HCT116 (cell line): ENCODE measurements around the gene AKR7A2. TPM values are rescaled to one million over a fixed set of nuclear protein-coding genes. Genes with fewer than 3 reads are reported as not detected.

Experiments used
- ATAC-seq: fragments of 200-7000 bp; cut with Tn5 transposase; 2 replicates; pipeline ENCODE4 v1.9.1; 2020; ENCODE audit warnings: mild to moderate bottlenecking, moderate library complexity
- BruUV-seq: library from RNA; stranded (reverse); fragments of 400-500 nt; replicated peaks from 2 replicates; lab custom pipeline; 2021; lab: Mats Ljungman, UMichigan
- CTCF ChIA-PET: fragments of 300-600 bp; sonication (Branson Sonifier 250); formaldehyde crosslinking; loops from one replicate; lab custom pipeline; 2021; ENCODE audit warnings: antibody characterized with exemption; lab: Charles Lee
- POLR2A ChIA-PET: fragments of 300-600, 350-600 bp; sonication (Branson Sonifier 250); formaldehyde crosslinking; loops from one replicate; lab custom pipeline; 2021; ENCODE audit warnings: antibody characterized with exemption; lab: Charles Lee
- RAD21 ChIA-PET, 2 experiments: fragments of 300-600 bp; sonication (Branson Sonifier 250); formaldehyde crosslinking; loops; one replicate each; lab custom pipeline; 2023; ENCODE audit warnings: low total read pairs in 2 of 2; ENCODE audit not compliant: uncharacterized antibody in 2 of 2, unreplicated experiment in 2 of 2, low non-redundant PET in 1 of 2; lab: Charles Lee
- DNase-seq: peaks from one replicate; pipeline ENCODE4 v3.0.0-alpha.2; 2010; ENCODE audit warnings: low read depth, low spot score
- H2AFZ ChIP-seq: fragments of 200-600 bp; shearing (Covaris generic), sonication (generic); 2 replicates; pipeline ENCODE4 v1.6.1; 2017; ENCODE audit warnings: low read depth, mixed run types, mixed read lengths, antibody characterized with exemption, low read length; ENCODE audit not compliant: poor library complexity, severe bottlenecking
- H3K27ac ChIP-seq: 2 replicates; pipeline ENCODE4 v1.5.1; 2012; ENCODE audit warnings: low read depth, low read length
- H3K27me3 ChIP-seq: fragments of 200-600 bp; sonication (generic); 2 replicates; pipeline ENCODE4 v1.6.1; 2016; ENCODE audit warnings: mixed run types, low read length, mixed read lengths; ENCODE audit not compliant: insufficient read depth
- H3K36me3 ChIP-seq, 2 experiments: fragments of 200-500 bp in 1 of 2; fragments of 200-600 bp in 1 of 2; sonication (Bioruptor generic) in 1 of 2; sonication (generic) in 1 of 2; 2 replicates each; pipeline versions ENCODE4 v1.5.1 to v1.6.1; 2014 to 2016; ENCODE audit warnings: low read length in 2 of 2, inconsistent platforms in 1 of 2, mixed read lengths in 1 of 2, mixed run types in 1 of 2; ENCODE audit not compliant: insufficient read depth in 2 of 2, control insufficient read depth in 1 of 2
- H3K4me1 ChIP-seq, 2 experiments: fragments of 200-600 bp in 1 of 2; sonication (generic) in 1 of 2; 2 replicates each; pipeline versions ENCODE4 v1.5.1 to v1.6.1; 2012 to 2017; ENCODE audit warnings: low read length in 2 of 2, inconsistent platforms in 1 of 2, mild to moderate bottlenecking in 1 of 2, mixed read lengths in 1 of 2, mixed run types in 1 of 2, moderate library complexity in 1 of 2; ENCODE audit not compliant: insufficient read depth in 2 of 2, control insufficient read depth in 1 of 2
- H3K4me2 ChIP-seq: fragments of 200-600 bp; sonication (generic); 2 replicates; pipeline ENCODE4 v1.6.1; 2017; ENCODE audit warnings: mixed run types, low read length, mixed read lengths
- H3K4me3 ChIP-seq, 2 experiments: fragments of 200-600 bp in 1 of 2; sonication (generic) in 1 of 2; replicated peaks in 1 of 2; 2 replicates each; pipeline ENCODE4 v1.5.1; 2011 to 2016; ENCODE audit warnings: low read length in 2 of 2, control low read depth in 1 of 2, low read depth in 1 of 2, mild to moderate bottlenecking in 1 of 2, mixed read lengths in 1 of 2, mixed run types in 1 of 2
- H3K79me2 ChIP-seq: fragments of 200-600 bp; sonication (generic); 2 replicates; pipeline ENCODE4 v1.6.1; 2017; ENCODE audit warnings: mild to moderate bottlenecking, mixed run types, low read length, moderate library complexity, mixed read lengths; ENCODE audit not compliant: insufficient read depth
- H3K9ac ChIP-seq: fragments of 200-600 bp; sonication (generic); 2 replicates; pipeline ENCODE4 v1.6.1; 2016; ENCODE audit warnings: low read length, mixed read lengths
- H3K9me2 ChIP-seq: fragments of 200-600 bp; sonication (generic), shearing (Covaris generic); 2 replicates; pipeline ENCODE4 v1.6.1; 2017; ENCODE audit warnings: mixed run types, mild to moderate bottlenecking, moderate library complexity; ENCODE audit not compliant: insufficient read depth
- H3K9me3 ChIP-seq, 2 experiments: fragments of 200-500 bp in 1 of 2; fragments of 200-600 bp in 1 of 2; sonication (Bioruptor generic) in 1 of 2; sonication (generic) in 1 of 2; 2 replicates each; pipeline ENCODE4 v1.6.1; 2014 to 2017; ENCODE audit warnings: low read length in 2 of 2, mixed read lengths in 2 of 2, inconsistent platforms in 1 of 2, low read depth in 1 of 2, mild to moderate bottlenecking in 1 of 2, mixed run types in 1 of 2, moderate library complexity in 1 of 2; ENCODE audit not compliant: control insufficient read depth in 1 of 2, insufficient read depth in 1 of 2
- H4K20me1 ChIP-seq: fragments of 200-600 bp; sonication (generic), shearing (Covaris generic); 2 replicates; pipeline ENCODE4 v1.6.1; 2017; ENCODE audit warnings: mixed run types, mild to moderate bottlenecking, moderate library complexity; ENCODE audit not compliant: insufficient read depth
- CBX3 ChIP-seq: IDR thresholded peaks from 2 replicates; pipeline ENCODE4 v1.6.1; 2012; ENCODE audit warnings: low read depth
- CEBPB ChIP-seq: IDR thresholded peaks from 2 replicates; pipeline ENCODE4 v1.6.1; 2012; ENCODE audit warnings: low read depth
- CTCF ChIP-seq, 3 experiments: fragments of 200-600 bp in 1 of 3; sonication (generic) in 1 of 3; IDR thresholded peaks in 2 of 3; conservative IDR thresholded peaks in 1 of 3; 2 replicates each; pipeline ENCODE4 v1.5.1; 2012 to 2017; ENCODE audit warnings: low read depth in 2 of 3, low read length in 2 of 3, antibody characterized with exemption in 1 of 3, borderline replicate concordance in 1 of 3, control low read depth in 1 of 3, mild to moderate bottlenecking in 1 of 3, mixed read lengths in 1 of 3, mixed run types in 1 of 3, moderate library complexity in 1 of 3; ENCODE audit not compliant: insufficient read depth in 1 of 3
- EZH2 ChIP-seq: fragments of 200-600 bp; sonication (generic); IDR thresholded peaks from 2 replicates; pipeline ENCODE4 v1.6.1; 2017; ENCODE audit warnings: antibody characterized with exemption, mixed run types
- EZH2phosphoT487 ChIP-seq: fragments of 200-600 bp; IDR thresholded peaks from 2 replicates; pipeline ENCODE4 v1.6.1; 2018; ENCODE audit warnings: antibody characterized with exemption, borderline replicate concordance
- FOSL1 ChIP-seq: IDR thresholded peaks from 2 replicates; pipeline ENCODE4 v1.6.1; 2012; ENCODE audit warnings: low read depth
- MAX ChIP-seq: IDR thresholded peaks from 2 replicates; pipeline ENCODE4 v1.6.1; 2012
- POLR2A ChIP-seq: IDR thresholded peaks from 2 replicates; pipeline ENCODE4 v1.7.0; 2011; ENCODE audit warnings: borderline replicate concordance; ENCODE audit not compliant: insufficient read depth, insufficient read length; ENCODE audit errors: extremely low read depth
- SIN3A ChIP-seq: IDR thresholded peaks from 2 replicates; pipeline ENCODE4 v1.6.1; 2012; ENCODE audit warnings: low read depth
- SP1 ChIP-seq: IDR thresholded peaks from 2 replicates; pipeline ENCODE4 v1.6.1; 2012; ENCODE audit warnings: low read depth
- SRF ChIP-seq: IDR thresholded peaks from 2 replicates; pipeline ENCODE4 v1.6.1; 2012; ENCODE audit warnings: low read depth
- ZBTB33 ChIP-seq: IDR thresholded peaks from 2 replicates; pipeline ENCODE4 v1.6.1; 2011; ENCODE audit warnings: mild to moderate bottlenecking, low read length, moderate library complexity; ENCODE audit not compliant: insufficient replicate concordance; ENCODE audit errors: extremely low read depth
- ZFX ChIP-seq: fragments of 450-650 bp; IDR thresholded peaks from 2 replicates; pipeline ENCODE4 v1.6.1; 2017
- ZNF274 ChIP-seq: fragments of 200-500 bp; sonication (Bioruptor generic); IDR thresholded peaks from 2 replicates; pipeline ENCODE4 v1.6.1; 2014; ENCODE audit warnings: mild to moderate bottlenecking, low read depth, low read length, inconsistent platforms
- intact Hi-C: fragments of 100-400 bp; cut with micrococcal nuclease; formaldehyde crosslinking; loops from 2 replicates; pipeline ENCODE4 v1.10.0; 2022
- total RNA-seq: library from RNA; stranded (reverse); gene quantifications from one replicate; pipeline ENCODE4 v1.2.1, GENCODE V29; 2021; ENCODE audit not compliant: unreplicated experiment

Gene AKR7A2
- total RNA-seq, 1 experiment from 2014 or later, result 90.8 TPM

- Histone ChIP-seq H3K4me3 (no peak overlapping the region), H3K9ac (no peak overlapping the region), H3K79me2 (peaks cover 33% of the 10 kb centered on the region), H3K4me1 (peaks cover 13 to 29% of the 10 kb centered on the region in 2 experiments; a peak in 3 of 4 replicates), H4K20me1 (no peaks in the 10 kb centered on the region), H3K9me2 (no peaks in the 10 kb centered on the region), H3K9me3 (no peaks in the 10 kb centered on the region), H3K4me2 (no peak overlapping the region), H3K27me3 (no peaks in the 10 kb centered on the region), H3K36me3 (peaks cover 20% of the 10 kb centered on the region in 2 experiments), H2AFZ (no peak overlapping the region), H3K27ac (no peak overlapping the region)
- TF ChIP-seq ZFX (no peak), CEBPB (no peak), SRF (no peak), EZH2 (no peak), POLR2A (no peak), SIN3A (no peak), SP1 (no peak), EZH2phosphoT487 (no peak), MAX (no peak), ZBTB33 (no peak), CTCF (IDR thresholded peaks at IDR 0.05 in 2 of 3, conservative IDR thresholded peaks at IDR 0.05 in 1 of 3; ENCODE audit: borderline replicate concordance in 1 of 3, insufficient read depth in 1 of 3, low read depth in 2 of 3, low read length in 2 of 3) (no peak), FOSL1 (no peak), ZNF274 (no peak), CBX3 (no peak)
- ChIA-PET RAD21 (no interaction called here), POLR2A (no interaction called here), CTCF (no interaction called here)
- no peak for ATAC-seq
- BruUV-seq, result no TSS peak
- intact Hi-C loops, result no loop called here
- no peak for DNase-seq
Observed at GRCh38 chr1:19309123-19309813, 2.7 kb downstream of the AKR7A2 start.
